Stomach (tissue), 4 donors: ENCODE data around the gene MBP.

Experiments
- CTCF ChIP-seq, 7 experiments: fragments of 450-650 bp in 4 of 7; fragments of 200-600 bp in 3 of 7; sonication (generic) in 3 of 7; IDR thresholded peaks; one replicate each; pipeline ENCODE4 v1.5.1; 2016 to 2019; ENCODE audit warnings: antibody characterized with exemption in 7 of 7, control low read depth in 2 of 7, mild to moderate bottlenecking in 1 of 7
- EP300 ChIP-seq: sonication (generic); formaldehyde crosslinking; IDR thresholded peaks from one replicate; pipeline ENCODE4 v1.6.1; 2017; ENCODE audit warnings: antibody characterized with exemption
- POLR2A ChIP-seq, 4 donors: fragments of 450-650 bp; IDR thresholded peaks; one replicate each; pipeline ENCODE4 v1.6.1; 2016; ENCODE audit warnings: antibody characterized with exemption in 4 of 4, control low read depth in 2 of 4, mild to moderate bottlenecking in 1 of 4, moderate library complexity in 1 of 4
- POLR2AphosphoS5 ChIP-seq, 3 donors: sonication (generic); formaldehyde crosslinking; IDR thresholded peaks; one replicate each; pipeline ENCODE4 v1.6.1; 2016; ENCODE audit warnings: antibody characterized with exemption in 3 of 3

DNA sequence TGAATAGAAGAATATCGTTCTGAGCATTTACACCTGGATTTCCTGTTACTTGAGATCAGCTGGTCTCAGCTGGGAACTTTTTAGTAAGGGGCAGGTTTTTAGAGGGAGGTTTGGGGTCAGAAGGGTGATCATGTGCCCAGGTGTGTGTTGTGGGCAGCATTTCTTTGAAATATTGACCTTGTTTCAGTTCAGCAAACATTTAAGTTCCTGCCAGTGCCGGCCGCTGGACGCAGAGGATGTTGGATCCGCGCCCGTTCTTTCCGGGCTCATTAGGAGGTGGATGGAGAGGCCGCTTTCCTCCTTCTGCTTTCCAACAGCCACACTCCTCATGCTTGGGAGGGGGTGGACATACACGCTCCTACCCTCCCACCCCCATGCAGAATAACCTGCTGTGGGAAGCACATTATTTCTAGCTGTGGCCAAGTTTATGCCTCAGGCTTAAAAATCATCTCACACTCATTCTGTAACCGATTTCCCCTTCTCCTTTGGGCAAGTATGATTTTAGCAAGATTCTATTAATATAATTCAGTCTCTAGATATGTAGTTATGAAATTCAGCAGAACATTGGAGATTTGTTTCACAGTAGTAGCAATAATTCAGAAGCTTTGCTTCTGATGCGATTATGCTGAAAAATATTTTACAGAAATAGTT is 178.9 kb downstream of the MBP start:
- TF ChIP-seq POLR2AphosphoS5 (IDR thresholded peaks at IDR 0.05) (peak in 2 of 3 donors; percentile 57 to 64), CTCF (IDR thresholded peaks at IDR 0.05) (no peak), POLR2A (IDR thresholded peaks at IDR 0.05) (no peak), EP300 (no peak)
